Iris pigment epithelial cell (primary cell): ENCODE data around the gene SLC45A2.

Experiments used
- DNase-seq: peaks from one replicate; pipeline ENCODE4 v3.0.0-alpha.2; 2011; ENCODE audit warnings: low read depth

SLC45A2 gene

GRCh38 chr5:34007201-34007620 is 22.7 kb upstream of the SLC45A2 start:
- DNase-seq: peak; percentile 17

DNA sequence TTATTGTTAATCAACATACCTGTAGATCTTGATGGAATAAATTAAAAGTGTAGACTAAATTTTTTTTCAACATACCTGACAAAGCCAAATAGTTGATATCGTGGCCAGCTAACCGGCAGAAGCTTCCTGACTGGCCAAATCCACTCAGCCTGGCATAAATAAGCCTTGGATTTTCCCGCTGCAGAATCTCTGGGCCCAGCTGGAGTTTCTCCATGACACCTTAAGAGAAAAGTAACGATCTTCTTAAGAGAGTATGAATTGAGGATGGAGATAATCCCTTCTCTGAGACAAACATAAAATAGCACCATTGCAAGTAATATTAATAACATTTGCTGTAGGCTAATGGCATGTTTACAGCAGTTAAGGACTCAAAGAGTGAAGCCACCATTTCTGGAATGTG is 21.2 kb upstream of the SLC45A2 start:
- DNase-seq: no peak

GRCh38 chr5:34005211-34005610 is 20.7 kb upstream of the SLC45A2 start:
- peak; percentile 23 for DNase-seq

- DNase-seq: no peak
These were observed 19.4 kb upstream of the SLC45A2 start for GRCh38 chr5:34003941-34004340.

- no peak for DNase-seq
These were observed 18.3 kb upstream of the SLC45A2 start for GRCh38 chr5:34002629-34003328.

DNA sequence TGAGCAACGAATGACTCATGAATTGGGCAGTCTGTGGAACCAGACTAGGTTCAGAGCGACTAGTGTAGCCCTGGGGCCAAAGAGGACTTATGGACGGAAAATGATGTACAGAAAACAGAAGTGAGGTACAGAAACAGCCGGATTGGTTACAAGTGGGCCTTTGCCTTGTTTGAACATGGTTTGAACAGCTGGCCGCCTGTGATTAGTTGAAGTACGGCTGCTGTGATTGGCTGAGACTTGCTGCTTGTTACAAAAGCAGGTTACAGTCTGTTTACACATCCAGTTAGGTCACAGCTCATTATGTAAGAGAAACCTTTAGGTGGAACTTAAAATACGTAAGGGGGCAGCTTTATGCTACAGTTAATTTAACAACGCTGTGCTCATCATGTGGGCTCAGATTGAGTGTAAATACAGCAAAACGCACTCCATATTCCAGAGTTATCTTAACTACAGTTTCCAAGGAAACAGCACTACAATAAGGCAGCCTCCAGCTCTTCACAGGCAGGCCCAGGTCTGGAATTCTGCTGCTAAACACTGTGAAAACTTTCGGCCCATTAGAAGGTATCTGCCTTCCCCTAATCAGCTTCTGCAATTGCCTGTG is 16.8 kb upstream of the SLC45A2 start:
- peak; percentile 31 for DNase-seq

- DNase-seq: no peak
These were observed 15.5 kb upstream of the SLC45A2 start for GRCh38 chr5:33999978-34000377.

GRCh38 chr5:33997331-33997983 is 13.0 kb upstream of the SLC45A2 start:
- peak; percentile 87 for DNase-seq

- no peak for DNase-seq
These were observed 11.4 kb upstream of the SLC45A2 start for GRCh38 chr5:33995865-33996264.

DNA sequence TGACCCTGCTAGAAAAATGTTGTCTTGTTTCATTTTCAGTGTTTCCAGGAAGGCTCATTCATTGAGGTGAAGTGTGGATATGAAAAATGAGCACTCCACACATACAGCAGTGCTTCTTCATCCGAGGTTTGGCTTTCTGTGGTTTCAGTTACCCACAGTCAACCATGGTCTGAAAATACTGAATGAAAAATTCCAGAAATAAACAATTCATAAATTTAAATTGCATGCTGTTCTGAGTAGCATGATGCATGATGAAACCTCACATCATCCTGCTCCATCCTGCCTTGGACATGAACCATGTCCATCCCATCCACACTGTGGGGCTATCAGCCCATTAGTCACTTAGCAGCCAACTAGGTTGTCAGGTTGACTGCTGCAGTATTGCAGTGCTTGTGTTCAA is 10.4 kb upstream of the SLC45A2 start:
- peak; percentile 37 for DNase-seq

- no peak for DNase-seq
These were observed 8.4 kb upstream of the SLC45A2 start for GRCh38 chr5:33992864-33993263.

- no peak for DNase-seq
These were observed 954 bp upstream of the SLC45A2 start for GRCh38 chr5:33985447-33985846.

- DNase-seq: no peak
These were observed 315 bp downstream of the SLC45A2 start for GRCh38 chr5:33984178-33984577.

DNA sequence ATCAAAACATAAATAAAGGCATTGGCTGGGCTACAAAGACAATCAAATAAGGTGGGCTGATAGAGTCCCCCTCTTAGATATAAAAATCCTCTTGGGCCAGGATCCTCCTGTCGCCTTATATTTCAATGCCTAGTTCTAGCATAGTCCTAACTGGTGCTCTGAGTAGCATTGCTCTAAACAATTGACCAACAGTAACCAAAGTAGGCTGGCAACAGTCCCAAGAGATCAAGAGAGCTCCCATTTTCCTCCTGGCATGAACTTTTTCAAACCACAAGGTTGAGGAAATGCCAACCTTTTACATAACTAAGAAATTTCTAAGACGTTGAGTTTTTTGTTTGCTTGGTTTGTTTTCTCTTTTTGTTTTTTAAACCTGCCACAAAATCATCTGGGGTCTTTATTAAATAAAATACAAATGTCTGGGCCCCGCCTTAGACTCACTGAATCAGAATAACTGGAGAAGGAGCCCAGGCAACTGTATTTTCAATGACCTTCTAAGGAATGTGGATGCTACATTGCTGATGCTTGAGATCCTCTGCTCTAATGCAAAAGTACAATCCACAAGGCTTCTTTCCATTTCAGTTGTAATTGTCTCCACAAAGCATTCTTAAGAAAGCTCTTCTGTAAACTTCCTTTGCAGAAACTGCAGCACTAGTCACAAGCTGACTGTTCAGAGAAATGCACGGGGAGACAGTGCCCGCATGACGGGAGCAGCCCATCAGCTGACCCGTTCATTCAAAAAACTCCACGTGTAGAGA is 2.9 kb downstream of the SLC45A2 start:
- peak; percentile 63 for DNase-seq

GRCh38 chr5:33980030-33980429 is 4.5 kb downstream of the SLC45A2 start:
- no peak for DNase-seq

DNA sequence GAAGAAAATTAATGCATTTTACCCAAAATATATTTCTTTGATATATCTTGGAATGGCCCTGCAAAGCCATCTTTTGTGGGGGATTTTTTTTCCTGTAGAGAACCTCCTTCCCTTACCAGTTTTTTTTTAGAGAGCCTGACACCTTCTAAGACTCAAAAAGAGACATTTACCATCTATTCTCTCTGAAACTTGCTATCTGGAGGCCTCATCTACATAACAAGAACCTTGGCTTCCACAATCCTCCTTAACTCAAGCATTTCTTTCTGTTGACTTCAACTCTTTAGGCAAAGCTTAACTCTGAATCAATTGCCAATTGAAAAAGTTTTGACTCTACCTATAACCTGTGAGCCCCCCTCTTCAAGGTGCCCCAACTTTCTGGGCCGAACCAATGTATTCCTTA is 6.2 kb downstream of the SLC45A2 start:
- no peak for DNase-seq

- DNase-seq: no peak
These were observed 8.2 kb downstream of the SLC45A2 start for GRCh38 chr5:33976307-33976706.

- peak; percentile 15 for DNase-seq
These were observed 8.6 kb downstream of the SLC45A2 start for GRCh38 chr5:33975852-33976251.

GRCh38 chr5:33973271-33973670 is 11.2 kb downstream of the SLC45A2 start:
- DNase-seq: no peak

DNA sequence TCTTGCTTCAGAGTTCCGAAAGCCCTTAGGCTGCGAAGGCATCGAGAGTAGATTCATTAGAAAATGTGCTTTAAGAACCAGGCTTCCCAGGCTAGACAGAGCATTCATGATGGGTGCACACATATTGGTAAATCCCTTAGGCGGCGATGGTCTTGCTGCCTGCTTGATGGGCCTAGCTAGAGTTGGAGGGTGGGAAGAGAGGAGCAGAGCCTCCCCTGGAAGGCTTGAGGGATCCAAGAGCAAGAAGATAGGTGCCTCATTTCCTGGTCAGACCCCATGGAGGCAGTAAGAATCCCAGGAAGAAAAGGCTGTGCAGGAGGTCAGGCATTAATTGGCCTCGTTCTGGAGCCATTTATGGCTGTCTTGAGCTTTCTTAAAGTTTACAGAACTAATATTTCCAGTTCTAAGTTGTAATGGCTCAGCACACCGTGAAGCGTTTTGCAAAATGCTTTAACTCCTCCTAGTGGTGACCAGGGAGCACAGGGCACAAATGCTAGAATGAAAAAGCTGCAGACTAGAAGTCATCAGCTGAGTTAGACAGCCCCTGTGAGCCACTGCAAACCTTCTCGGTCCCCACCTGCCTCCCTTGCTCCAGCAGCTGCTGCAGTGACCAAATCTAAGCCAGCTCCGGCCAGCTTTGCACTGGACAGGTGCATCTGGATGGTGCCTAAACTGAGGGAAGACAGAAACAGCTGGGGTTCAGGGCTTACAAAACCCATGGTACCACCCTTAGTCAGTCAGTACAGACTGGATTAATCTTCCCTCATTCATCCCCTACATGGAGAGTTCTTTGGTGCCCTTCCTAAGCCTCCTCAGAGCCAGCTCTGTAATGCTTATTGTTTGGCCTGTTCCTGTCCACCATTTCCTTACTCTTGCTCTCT is 14.7 kb downstream of the SLC45A2 start:
- peak; percentile 73 for DNase-seq

- DNase-seq: no peak
These were observed 16.1 kb downstream of the SLC45A2 start for GRCh38 chr5:33968211-33969005.
